Tracheal epithelial cell (primary cell): ENCODE data around the gene IFT57. TPM values are rescaled to one million over a fixed set of nuclear protein-coding genes. Genes with fewer than 3 reads are reported as not detected.

Source experiments
- total RNA-seq: library from RNA; depleted of rRNA; stranded (reverse); fragments of >200 nt; gene quantifications from 2 replicates; pipeline ENCODE4 v1.2.1, GENCODE V29; 2014

Gene IFT57
- total RNA-seq = 34.0 and 34.7 TPM in 2 replicates

GRCh38 chr3:108221911-108222852 is at the start of gene IFT57:
IFT57 (minus strand) TSS chr3:108222424; CDS start chr3:108222322, 102 bp downstream.

Other genes with a start within 250 kb of the IFT57 start
- gene CD47, start 131.4 kb downstream of the IFT57 start, total RNA-seq = 54.8 and 97.8 TPM in 2 replicates
- gene HHLA2, start 74.1 kb upstream of the IFT57 start, total RNA-seq = not detected in 2 replicates